Transverse colon (tissue), 4 donors: ENCODE data around the gene WWOX. TPM values are rescaled to one million over a fixed set of nuclear protein-coding genes. Genes with fewer than 3 reads are reported as not detected.
A peak's percentile ranks its signal among the peaks of the same experiment; 100 is the strongest.

Source experiments
- DNase-seq: peaks from one replicate; pipeline ENCODE4 v3.0.0-alpha.2; 2019
- H3K27ac ChIP-seq, 4 donors: fragments of 200-600 bp; sonication (generic); 2 replicates each; pipeline ENCODE4 v1.5.1; 2016 to 2018; ENCODE audit warnings: inconsistent platforms in 4 of 4
- H3K27me3 ChIP-seq: fragments of 200-600 bp; sonication (generic); 2 replicates; pipeline ENCODE4 v1.5.1; 2017; ENCODE audit warnings: inconsistent platforms
- H3K36me3 ChIP-seq, 4 donors: fragments of 200-600 bp; sonication (generic); 2 replicates each; pipeline ENCODE4 v1.5.1; 2017 to 2019; ENCODE audit warnings: inconsistent platforms in 4 of 4
- H3K4me1 ChIP-seq, 4 donors: fragments of 200-600 bp; sonication (generic); 2 replicates each; pipeline ENCODE4 v1.5.1; 2017 to 2020; ENCODE audit warnings: inconsistent platforms in 4 of 4
- H3K4me3 ChIP-seq, 4 donors: fragments of 200-600 bp; sonication (generic); 1 replicate in 1 of 4; 2 replicates in 3 of 4; pipeline versions ENCODE4 v1.5.1 to v1.6.1; 2017 to 2019; ENCODE audit warnings: inconsistent platforms in 4 of 4
- H3K9me3 ChIP-seq, 2 donors: fragments of 200-600 bp; sonication (generic); 2 replicates each; pipeline ENCODE4 v1.5.1; 2017 to 2019; ENCODE audit warnings: inconsistent platforms in 2 of 2
- CTCF ChIP-seq, 5 experiments: fragments of 200-600 bp in 3 of 5; fragments of 450-650 bp in 2 of 5; sonication (generic) in 3 of 5; IDR thresholded peaks; 1 replicate in 2 of 5; 2 replicates in 3 of 5; pipeline ENCODE4 v1.5.1; 2016 to 2017; ENCODE audit warnings: antibody characterized with exemption in 5 of 5, inconsistent platforms in 3 of 5, mild to moderate bottlenecking in 2 of 5, moderate library complexity in 1 of 5
- EP300 ChIP-seq: sonication (generic); formaldehyde crosslinking; IDR thresholded peaks from one replicate; pipeline ENCODE4 v1.6.1; 2017; ENCODE audit warnings: antibody characterized with exemption, low read depth
- POLR2A ChIP-seq: fragments of 450-650 bp; IDR thresholded peaks from one replicate; pipeline ENCODE4 v1.6.1; 2016; ENCODE audit warnings: antibody characterized with exemption, mild to moderate bottlenecking, moderate library complexity
- POLR2AphosphoS5 ChIP-seq, 3 donors: sonication (generic); formaldehyde crosslinking; IDR thresholded peaks; one replicate each; pipeline ENCODE4 v1.6.1; 2016; ENCODE audit warnings: antibody characterized with exemption in 3 of 3
- WGBS, 2 donors: methylation state at CpG; one replicate each; pipeline ENCODE4 v1.1.5; 2018; ENCODE audit warnings: low coverage in 1 of 2; 5-methylcytosine and 5-hydroxymethylcytosine counted together
- in situ Hi-C, 4 donors: fragments of 200-750 bp; cut with MboI; loops; one replicate each; pipeline versions ENCODE4 v1.15.0 to v1.15.1; 2017; ENCODE audit warnings: low sequenced_read_pairs in 3 of 4, low pct_ligation_motif_present in 1 of 4, low pct_unique_long_range_greater_than_20kb in 1 of 4
- intact Hi-C: fragments of 100-400 bp; cut with DNase I; formaldehyde crosslinking; loops from one replicate; pipeline ENCODE4 v1.15.1; 2023; ENCODE audit warnings: low total_unique reads
- total RNA-seq, 4 donors: library from RNA; depleted of rRNA; stranded (reverse); fragments of >200 nt; gene quantifications; one replicate each; pipeline ENCODE4 v1.1.0, GENCODE V29; 2016

Gene WWOX
- total RNA-seq, 4 donors from 2014 or later: 11.2 to 53.8 (median 24.8) TPM

GRCh38 chr16:78896280-78896679 is 796.8 kb downstream of the WWOX start:
- TF ChIP-seq POLR2AphosphoS5 (IDR thresholded peaks at IDR 0.05) (no peak), POLR2A (no peak), CTCF (IDR thresholded peaks at IDR 0.05) (no peak), EP300 (no peak)
- in situ Hi-C loops: no loop called here
- Histone ChIP-seq H3K9me3 (no peaks in the 10 kb centered on the region), H3K4me3 (no peak overlapping the region), H3K36me3 (no peaks in the 10 kb centered on the region), H3K27me3 (no peaks in the 10 kb centered on the region), H3K4me1 (peaks cover 0 to 6% (median 0%) of the 10 kb centered on the region in 4 donors), H3K27ac (no peak overlapping the region)
- 71 to 81% methylated on average over 9 of the region's 9 CpGs for WGBS, 2 donors
- no peak for DNase-seq
- intact Hi-C loops: no loop called here

GRCh38 chr16:78897299-78897698 is 797.8 kb downstream of the WWOX start:
- Histone ChIP-seq H3K36me3 (no peaks in the 10 kb centered on the region), H3K9me3 (no peaks in the 10 kb centered on the region), H3K4me3 (no peak overlapping the region), H3K27ac (no peak overlapping the region), H3K4me1 (peaks cover 0 to 6% (median 0%) of the 10 kb centered on the region in 4 donors), H3K27me3 (no peaks in the 10 kb centered on the region)
- intact Hi-C loops (no loop called here), in situ Hi-C loops (no loop called here)
- 83 to 87% methylated on average over 5 of the region's 5 CpGs for WGBS, 2 donors
- DNase-seq: no peak
- TF ChIP-seq CTCF (IDR thresholded peaks at IDR 0.05) (no peak), POLR2AphosphoS5 (IDR thresholded peaks at IDR 0.05) (no peak), EP300 (no peak), POLR2A (no peak)

- Histone ChIP-seq H3K4me3 (no peak overlapping the region), H3K27ac (no peak overlapping the region), H3K27me3 (no peaks in the 10 kb centered on the region), H3K9me3 (no peaks in the 10 kb centered on the region), H3K36me3 (no peaks in the 10 kb centered on the region), H3K4me1 (peaks cover 0 to 6% (median 0%) of the 10 kb centered on the region in 4 donors)
- no peak for DNase-seq
- TF ChIP-seq POLR2AphosphoS5 (IDR thresholded peaks at IDR 0.05): peak in 2 of 3 donors; percentile 29 to 62
- TF ChIP-seq POLR2A: no peak
- intact Hi-C loops: no loop called here
- in situ Hi-C loops: no loop called here
- 56 to 60% methylated on average over 4 to 6 of the region's 6 CpGs for WGBS, 2 donors
Observed at GRCh38 chr16:78900044-78900811, 800.8 kb downstream of the WWOX start.

GRCh38 chr16:78900966-78901365 is 801.5 kb downstream of the WWOX start:
- intact Hi-C loops (no loop called here), in situ Hi-C loops (no loop called here)
- Histone ChIP-seq H3K4me1 (peaks cover 0 to 6% (median 0%) of the 10 kb centered on the region in 4 donors), H3K36me3 (no peaks in the 10 kb centered on the region), H3K27me3 (no peaks in the 10 kb centered on the region), H3K4me3 (no peak overlapping the region), H3K9me3 (no peaks in the 10 kb centered on the region), H3K27ac (no peak overlapping the region)
- no peak for DNase-seq
- 81 to 83% methylated on average over 4 of the region's 4 CpGs for WGBS, 2 donors
- TF ChIP-seq POLR2A (no peak), CTCF (IDR thresholded peaks at IDR 0.05) (no peak), POLR2AphosphoS5 (IDR thresholded peaks at IDR 0.05) (no peak), EP300 (no peak)
